ENCODE data around the gene SMIM43. TPM values are rescaled to one million over a fixed set of nuclear protein-coding genes. Genes with fewer than 3 reads are reported as not detected.

SMIM43 gene
- total RNA-seq, 4 donors from 2014 or later = 0.24 to 0.37 TPM; not detected in 2

GRCh38 chr4:121726642-121727268, 38.2 kb downstream of the SMIM43 start:
- no peak for TF ChIP-seq CTCF (IDR thresholded peaks at IDR 0.05)
- DNase-seq (ENCODE audit: low spot score) = no peak
- ATAC-seq (ENCODE audit: low FRiP score) = peak; percentile 81

- ATAC-seq (ENCODE audit: low FRiP score) (no peak), DNase-seq (ENCODE audit: low spot score) (no peak)
- TF ChIP-seq CTCF (IDR thresholded peaks at IDR 0.05) = no peak
Observed at GRCh38 chr4:121724671-121725070, 40.3 kb downstream of the SMIM43 start.

- no peak for ATAC-seq (ENCODE audit: low FRiP score)
- no peak for DNase-seq (ENCODE audit: low spot score)
- no peak for TF ChIP-seq CTCF (IDR thresholded peaks at IDR 0.05)
Observed at GRCh38 chr4:121721700-121722099, 43.3 kb downstream of the SMIM43 start.

- TF ChIP-seq CTCF (IDR thresholded peaks at IDR 0.05) = no peak
- ATAC-seq (ENCODE audit: low FRiP score) (no peak), DNase-seq (ENCODE audit: low spot score) (no peak)
Observed at GRCh38 chr4:121720109-121720508, 44.9 kb downstream of the SMIM43 start.

GRCh38 chr4:121717680-121718237, 47.2 kb downstream of the SMIM43 start:
- no peak for TF ChIP-seq CTCF (IDR thresholded peaks at IDR 0.05)
- ATAC-seq (ENCODE audit: low FRiP score) = peak; percentile 63
- DNase-seq (ENCODE audit: low spot score) = no peak

- no peak for TF ChIP-seq CTCF (IDR thresholded peaks at IDR 0.05)
- ATAC-seq (ENCODE audit: low FRiP score) (no peak), DNase-seq (ENCODE audit: low spot score) (no peak)
Observed at GRCh38 chr4:121714548-121714947, 50.4 kb downstream of the SMIM43 start.

GRCh38 chr4:121712783-121713182, 52.2 kb downstream of the SMIM43 start:
- DNase-seq (ENCODE audit: low spot score) = no peak
- TF ChIP-seq CTCF (IDR thresholded peaks at IDR 0.05) = no peak
- no peak for ATAC-seq (ENCODE audit: low FRiP score)

Measured in omental fat pad (tissue), 4 donors.